ENCODE measurements around the gene EVA1B.

- TF ChIP-seq FOSL2 (CRISPR knock-in tag; IDR thresholded peaks at IDR 0.05) (no peak), RXRA (CRISPR knock-in tag; IDR thresholded peaks at IDR 0.05) (no peak), NFKB2 (CRISPR knock-in tag; IDR thresholded peaks at IDR 0.05; ENCODE audit: borderline replicate concordance) (no peak), CBX5 (CRISPR knock-in tag; IDR thresholded peaks at IDR 0.05; ENCODE audit: borderline replicate concordance) (no peak), POLR2A (IDR thresholded peaks at IDR 0.05; ENCODE audit: insufficient read depth in 1 of 2, low read depth in 2 of 2, low read length in 2 of 2) (no peak), ZFP36L1 (CRISPR knock-in tag; IDR thresholded peaks at IDR 0.05) (no peak), TBX3 (IDR thresholded peaks at IDR 0.05; ENCODE audit: borderline replicate concordance) (no peak), TCF12 (IDR thresholded peaks at IDR 0.05) (no peak), TCF12 (CRISPR knock-in tag; IDR thresholded peaks at IDR 0.05) (no peak), POLR2AphosphoS5 (IDR thresholded peaks at IDR 0.05; ENCODE audit: low read depth, low read length) (no peak), NFRKB (IDR thresholded peaks at IDR 0.05) (no peak)
- TF ChIP-seq, protein P1, sequence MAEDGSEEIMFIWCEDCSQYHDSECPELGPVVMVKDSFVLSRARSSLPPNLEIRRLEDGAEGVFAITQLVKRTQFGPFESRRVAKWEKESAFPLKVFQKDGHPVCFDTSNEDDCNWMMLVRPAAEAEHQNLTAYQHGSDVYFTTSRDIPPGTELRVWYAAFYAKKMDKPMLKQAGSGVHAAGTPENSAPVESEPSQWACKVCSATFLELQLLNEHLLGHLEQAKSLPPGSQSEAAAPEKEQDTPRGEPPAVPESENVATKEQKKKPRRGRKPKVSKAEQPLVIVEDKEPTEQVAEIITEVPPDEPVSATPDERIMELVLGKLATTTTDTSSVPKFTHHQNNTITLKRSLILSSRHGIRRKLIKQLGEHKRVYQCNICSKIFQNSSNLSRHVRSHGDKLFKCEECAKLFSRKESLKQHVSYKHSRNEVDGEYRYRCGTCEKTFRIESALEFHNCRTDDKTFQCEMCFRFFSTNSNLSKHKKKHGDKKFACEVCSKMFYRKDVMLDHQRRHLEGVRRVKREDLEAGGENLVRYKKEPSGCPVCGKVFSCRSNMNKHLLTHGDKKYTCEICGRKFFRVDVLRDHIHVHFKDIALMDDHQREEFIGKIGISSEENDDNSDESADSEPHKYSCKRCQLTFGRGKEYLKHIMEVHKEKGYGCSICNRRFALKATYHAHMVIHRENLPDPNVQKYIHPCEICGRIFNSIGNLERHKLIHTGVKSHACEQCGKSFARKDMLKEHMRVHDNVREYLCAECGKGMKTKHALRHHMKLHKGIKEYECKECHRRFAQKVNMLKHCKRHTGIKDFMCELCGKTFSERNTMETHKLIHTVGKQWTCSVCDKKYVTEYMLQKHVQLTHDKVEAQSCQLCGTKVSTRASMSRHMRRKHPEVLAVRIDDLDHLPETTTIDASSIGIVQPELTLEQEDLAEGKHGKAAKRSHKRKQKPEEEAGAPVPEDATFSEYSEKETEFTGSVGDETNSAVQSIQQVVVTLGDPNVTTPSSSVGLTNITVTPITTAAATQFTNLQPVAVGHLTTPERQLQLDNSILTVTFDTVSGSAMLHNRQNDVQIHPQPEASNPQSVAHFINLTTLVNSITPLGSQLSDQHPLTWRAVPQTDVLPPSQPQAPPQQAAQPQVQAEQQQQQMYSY (CRISPR knock-in tag; IDR thresholded peaks at IDR 0.05): no peak
- TF ChIP-seq, protein P2, sequence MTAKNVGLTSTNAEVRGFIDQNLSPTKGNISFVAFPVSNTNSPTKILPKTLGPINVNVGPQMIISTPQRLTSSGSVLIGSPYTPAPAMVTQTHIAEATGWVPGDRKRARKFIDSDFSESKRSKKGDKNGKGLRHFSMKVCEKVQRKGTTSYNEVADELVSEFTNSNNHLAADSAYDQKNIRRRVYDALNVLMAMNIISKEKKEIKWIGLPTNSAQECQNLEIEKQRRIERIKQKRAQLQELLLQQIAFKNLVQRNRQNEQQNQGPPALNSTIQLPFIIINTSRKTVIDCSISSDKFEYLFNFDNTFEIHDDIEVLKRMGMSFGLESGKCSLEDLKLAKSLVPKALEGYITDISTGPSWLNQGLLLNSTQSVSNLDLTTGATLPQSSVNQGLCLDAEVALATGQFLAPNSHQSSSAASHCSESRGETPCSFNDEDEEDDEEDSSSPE (CRISPR knock-in tag; IDR thresholded peaks at IDR 0.05): no peak
Measured at GRCh38 chr1:36303244-36303643, 20.2 kb downstream of the EVA1B start.
